Amniotic epithelial cell (primary cell): ENCODE results near the gene ZNRF3.
"Not testable (repeated sequence)": the region's sequence is repeated elsewhere in the genome, so short reads cannot be mapped to it uniquely, and the experiment has no call there.

Experiments
- DNase-seq: peaks from one replicate; pipeline ENCODE4 v3.0.0-alpha.2; 2010; ENCODE audit warnings: low read depth

ZNRF3 gene

DNA sequence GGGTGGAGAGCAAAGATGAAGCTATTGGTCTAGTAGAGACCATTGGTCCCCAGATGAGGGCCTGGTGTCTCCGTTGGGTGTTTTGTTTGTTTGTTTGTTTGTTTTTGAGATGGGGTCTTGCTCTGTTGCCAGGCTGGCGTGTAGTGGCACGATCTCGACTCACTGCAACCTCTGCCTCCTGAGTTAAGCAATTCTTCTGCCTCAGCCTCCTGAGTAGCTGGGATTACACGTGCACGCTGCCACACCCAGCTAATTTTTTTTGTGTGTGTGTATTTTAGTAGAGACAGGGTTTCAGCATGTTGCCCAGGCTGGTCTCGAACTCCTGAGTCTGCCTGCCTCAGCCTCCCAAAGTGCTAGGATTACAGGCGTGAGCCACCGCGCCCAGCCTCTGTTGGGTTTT is 25.4 kb downstream of the ZNRF3 start:
- DNase-seq = not testable (repeated sequence)

DNA sequence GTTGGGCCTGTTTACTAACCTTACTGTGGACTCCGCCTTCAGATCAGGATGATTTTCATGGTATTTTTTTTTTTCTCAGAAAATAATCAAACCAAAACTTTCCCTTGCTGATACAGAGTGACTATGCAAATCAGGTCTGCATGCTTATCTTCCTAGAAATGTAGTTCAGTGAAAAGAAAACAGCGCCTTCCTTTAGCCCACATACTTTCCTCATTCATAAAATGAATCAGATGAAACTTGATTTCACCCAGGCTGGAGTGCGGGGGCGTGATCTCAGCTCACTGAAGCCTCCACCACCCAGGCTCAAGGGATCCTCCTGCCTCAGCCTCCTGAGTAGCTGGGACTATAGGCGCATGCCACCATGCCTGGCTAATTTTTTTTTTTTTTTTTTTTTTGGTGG is 26.0 kb downstream of the ZNRF3 start:
- peak; percentile 66 for DNase-seq

DNA sequence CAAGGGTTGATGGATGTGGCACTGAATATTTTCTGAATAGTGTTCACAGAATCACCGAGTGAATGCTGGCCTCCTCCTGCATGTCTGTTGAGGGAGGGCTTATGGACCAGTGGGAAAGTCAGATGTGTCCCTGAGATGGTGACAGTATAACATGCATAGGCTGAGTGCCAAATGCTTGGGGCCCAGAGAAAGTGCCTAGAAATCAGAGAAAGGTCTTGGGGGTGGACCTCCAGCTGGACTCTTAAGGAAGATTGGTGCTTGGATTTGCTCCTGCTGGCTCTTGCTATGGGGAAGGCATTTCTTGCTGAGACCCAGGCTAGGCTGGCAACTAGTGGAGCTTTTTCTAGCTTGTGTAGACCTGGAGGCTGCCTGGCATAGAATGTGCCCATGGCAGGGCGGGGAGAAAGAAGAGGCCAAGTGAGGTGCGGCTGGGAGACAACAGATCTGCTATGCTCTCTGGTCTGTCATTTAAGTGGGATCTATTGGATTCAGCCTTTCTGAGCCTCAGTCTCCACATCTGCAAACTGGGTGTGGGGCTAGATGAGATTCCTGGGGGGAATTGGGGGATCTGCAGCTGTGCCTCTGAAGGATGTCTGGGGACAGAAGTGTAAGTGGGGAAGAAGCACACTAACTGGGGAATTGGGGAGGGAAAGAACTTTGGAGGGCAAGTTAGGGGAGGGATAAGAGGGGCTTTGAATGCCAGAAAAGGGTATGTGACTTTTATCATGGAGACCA is 27.4 kb downstream of the ZNRF3 start:
- DNase-seq = no peak

DNA sequence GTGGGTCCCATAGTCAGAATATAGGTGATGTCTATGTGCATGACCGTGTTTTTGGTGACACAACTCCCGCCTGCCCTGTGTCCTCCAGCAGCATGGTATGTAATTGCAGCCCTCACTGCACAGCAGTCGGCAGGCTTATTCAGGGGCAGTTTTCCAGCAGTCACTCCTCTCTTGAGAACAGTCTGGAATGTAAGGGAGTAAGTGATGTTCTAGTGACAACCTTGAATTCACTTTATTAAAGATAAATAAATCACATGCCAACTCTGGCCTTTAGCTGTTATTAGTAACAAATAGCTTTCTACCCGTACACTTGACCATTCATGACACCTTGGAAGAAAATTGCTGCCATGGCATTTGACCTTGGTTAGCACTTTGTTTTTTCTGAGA is 27.9 kb downstream of the ZNRF3 start:
- no peak for DNase-seq

DNA sequence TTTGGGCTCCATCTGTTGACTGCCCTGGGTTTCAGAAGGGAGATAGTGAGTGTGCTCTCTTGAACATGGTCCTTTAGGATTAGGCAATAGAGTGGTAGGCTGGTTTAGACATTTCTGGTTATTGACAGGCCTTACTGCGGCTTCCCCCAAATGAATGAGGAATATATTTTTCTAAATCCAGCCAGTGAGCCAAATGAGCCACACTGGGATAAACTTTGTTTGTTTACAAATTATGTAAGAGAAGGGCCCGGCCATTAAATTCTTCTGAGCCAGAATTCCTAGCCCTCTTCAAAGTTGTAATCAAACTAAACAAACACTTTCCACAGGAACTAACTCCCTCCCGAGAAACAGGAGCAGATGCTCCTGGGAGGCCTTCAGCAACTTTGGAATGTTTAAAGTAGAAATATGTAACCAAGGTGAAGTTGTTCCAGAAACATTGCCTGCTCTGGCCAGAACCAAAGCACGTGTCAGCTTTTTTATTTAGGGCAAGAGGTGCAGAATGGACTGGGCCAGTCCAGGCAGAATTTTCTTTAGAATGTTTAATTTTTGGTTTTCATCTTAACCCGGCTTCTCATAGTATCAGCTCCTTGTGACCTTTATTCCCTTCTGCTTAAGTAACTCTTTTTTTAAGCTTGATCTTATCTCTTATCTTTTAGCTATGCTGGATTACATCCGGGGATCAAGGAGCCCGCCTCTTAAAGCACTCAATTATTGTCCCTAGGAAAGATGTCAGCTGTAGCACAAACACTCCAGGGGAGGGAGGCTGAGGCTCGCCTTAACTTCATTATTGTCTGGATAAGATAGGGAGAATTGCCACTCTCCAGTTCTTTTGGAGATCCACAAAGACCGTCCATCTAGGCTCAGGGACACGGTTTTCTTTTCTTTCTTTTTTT is 28.7 kb downstream of the ZNRF3 start:
- DNase-seq = peak; percentile 37

DNA sequence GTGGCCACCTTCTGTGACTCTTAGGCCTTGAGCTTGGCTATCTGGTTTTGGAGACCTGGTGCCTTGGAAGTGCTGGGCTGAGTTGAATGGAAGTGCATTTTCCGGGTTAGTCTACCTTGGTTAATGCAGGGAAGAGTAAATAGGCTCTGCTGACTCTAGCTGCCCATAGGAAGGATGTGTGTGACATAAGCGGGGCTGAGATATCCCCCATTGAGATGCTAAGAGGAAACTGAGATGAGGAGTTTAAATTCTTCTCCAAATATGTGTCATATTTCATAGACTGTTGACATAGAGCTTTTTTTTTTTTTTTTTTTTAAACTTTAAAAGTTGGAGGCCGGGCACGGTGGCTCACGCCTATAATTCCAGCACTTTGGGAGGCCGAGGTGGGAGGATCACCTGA is 30.8 kb downstream of the ZNRF3 start:
- no peak for DNase-seq

DNA sequence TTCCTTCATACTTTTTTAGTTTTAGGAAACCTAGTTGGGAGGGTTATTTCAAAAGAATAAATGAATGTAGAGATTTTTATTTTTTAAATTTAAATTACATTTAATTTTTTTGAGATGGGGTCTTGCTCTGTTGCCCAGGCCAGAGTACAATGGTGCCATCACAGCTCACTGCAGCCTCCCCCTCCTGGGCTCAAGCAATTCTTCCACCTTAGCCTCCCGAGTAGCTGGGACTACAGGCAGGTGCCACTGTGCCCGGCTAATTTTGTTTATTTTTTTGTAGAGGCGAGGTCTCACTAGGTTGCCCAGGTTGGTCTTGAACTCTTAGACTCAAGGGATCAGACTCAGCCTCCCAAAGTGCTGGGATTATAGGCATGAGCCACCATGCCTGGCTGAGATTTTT is 32.6 kb downstream of the ZNRF3 start:
- DNase-seq = no peak

DNA sequence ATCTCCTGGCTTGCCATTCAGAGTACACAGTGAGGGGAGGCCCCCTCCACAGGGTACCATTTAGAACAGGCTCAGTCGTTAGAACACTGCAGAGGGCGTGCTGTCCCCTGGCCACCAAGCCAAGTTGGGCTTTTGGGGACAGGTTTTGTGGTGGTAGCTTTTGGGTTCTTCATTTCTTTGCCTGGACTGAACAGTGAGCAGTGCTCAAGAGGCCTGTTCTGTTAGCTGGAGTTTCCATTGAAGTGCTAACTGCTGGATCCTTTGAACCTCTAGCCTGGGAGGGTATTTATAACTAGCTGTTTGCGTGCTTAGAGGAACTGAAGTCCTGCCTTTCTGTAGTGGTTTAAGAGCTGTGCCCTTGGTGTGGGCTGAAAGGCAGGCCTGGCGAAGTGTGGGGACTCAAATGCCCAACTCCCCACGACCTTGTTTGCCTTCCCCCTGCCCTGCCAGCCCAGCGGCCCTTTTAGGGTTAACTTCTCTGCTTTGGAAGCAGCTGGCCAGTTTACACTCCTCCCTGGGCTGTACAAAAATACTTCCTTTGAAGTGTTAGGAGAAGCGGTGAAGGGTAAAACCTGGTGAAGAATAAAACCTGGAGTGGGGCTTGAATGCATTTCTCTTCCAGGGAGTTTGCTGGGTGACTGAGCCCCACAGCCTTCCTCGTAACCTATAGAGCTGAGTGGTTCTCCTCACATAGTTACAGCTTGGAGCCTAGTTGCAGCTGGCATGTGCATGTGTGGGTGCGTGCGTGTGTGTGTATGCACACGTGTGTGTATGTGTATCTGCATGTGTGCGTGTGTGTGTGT is 34.6 kb downstream of the ZNRF3 start:
- DNase-seq = peak; percentile 61

DNA sequence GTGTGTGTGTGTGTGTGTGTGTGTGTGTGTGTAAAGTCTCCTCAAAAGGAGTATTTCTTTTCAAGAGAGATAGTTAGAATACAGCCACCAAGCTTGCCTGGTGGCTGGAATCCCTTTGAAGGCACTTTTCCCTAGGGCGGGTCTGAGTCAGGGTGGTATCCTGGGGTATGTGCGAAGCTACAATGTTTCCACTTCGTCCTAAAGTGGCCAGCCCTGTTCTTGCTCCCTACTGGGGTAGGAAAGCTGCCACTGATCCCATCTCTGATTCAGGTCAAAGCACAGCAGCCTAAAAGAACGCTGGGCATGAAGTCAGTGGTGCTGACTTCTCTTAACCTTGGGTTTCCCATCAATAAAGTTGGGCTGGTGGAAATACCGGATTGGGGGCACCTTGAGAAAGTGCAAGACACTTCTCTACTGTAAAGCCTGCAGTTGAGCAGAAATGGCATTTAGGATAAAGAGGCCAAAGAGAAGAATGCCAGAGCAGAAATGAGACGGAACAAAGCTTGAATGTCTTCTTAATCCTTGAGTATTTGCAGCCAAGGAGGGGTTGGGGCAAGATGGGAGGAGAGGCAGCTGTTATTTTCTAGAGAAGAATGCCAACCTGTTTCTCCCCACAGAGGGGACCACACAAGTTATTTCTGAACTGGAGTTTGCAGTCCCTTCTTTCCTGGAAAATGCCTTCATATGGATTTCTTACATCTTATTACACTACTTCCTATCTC is 35.3 kb downstream of the ZNRF3 start:
- no peak for DNase-seq

DNA sequence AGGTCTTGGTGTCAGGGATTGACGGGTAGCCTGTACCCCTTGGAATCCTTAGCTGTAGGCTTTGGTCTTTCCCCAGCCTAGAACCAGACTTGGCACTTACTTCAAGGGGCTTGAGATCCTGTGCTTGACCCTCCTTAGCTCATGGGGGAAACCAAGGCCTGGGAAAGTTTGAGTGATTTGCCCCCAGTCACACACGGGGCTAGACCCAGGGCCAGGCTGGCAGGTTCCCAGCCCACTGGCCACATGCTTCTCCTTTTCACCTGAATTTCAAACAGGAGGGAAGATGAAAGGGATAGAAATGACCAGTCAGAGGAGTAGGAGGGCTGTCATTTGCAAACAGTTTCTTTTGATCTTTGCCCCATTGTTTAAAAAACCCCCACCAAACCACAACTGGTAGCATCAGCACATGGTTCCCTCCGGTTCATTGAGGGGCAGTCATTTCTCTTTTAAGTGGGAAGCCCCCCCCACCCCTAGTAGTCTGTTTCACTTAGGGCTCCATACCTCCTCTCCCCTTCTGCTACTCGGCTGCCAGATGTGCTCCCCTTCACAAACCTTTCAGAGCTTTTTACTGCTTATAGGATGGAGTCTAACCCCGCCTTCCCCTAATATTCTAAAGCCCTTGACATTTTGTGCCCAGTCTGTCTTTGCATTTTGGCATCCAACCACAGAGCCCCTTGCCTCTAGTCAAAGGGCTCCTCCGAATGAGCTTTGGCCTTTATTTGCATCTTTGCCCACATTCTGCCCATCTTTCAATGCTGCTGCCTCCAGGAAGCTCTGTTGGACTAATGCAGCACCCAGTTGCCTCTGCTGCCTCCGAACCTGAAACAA is 37.6 kb downstream of the ZNRF3 start:
- DNase-seq = no peak

DNA sequence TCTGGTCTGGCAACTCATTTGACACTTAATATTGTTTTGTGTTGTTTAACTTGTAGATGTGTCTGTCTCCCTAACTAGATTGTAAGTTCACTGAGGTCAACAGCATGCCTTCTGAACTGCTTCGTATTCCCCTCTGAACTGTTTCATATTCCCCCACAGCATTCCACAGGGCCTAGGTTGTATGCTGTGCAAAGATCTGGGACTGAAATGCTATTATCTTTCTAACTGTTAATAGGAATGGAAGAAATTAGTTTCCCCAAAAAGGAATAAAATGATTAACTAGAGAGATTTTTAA is 38.2 kb downstream of the ZNRF3 start:
- DNase-seq = no peak

DNA sequence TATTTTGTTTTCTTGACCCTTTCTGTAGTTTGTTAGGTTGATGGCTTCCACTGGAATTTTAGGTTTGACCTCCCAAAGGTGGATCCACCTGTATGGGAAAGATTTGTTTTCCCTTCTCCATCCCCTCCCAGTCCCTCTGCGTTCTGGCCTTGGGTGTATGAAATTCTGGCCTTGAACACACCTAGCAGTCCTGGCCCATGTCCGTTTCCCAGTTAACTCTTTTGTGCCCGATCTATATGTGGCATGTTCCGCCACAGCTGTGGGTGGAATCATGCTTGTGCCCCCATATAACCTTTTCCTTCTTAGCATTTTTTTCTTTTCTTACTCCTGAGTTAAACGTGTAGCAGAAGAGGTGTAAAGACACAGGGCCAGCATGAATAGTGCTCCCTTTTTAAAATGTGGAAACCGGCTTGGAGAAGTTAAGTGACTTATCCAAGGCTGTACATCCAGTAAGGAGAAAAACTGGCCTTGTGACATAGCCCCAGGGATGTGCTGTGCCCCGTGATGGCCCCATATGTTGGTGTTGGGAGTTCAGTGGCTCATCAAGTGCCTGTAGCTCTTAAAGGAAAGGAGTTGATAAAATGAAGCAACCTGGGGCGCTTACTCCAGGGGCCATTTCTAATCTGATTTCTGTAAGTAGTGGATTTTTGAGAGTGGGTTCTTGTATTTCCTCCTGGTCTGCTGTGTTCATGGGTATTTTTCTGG is 39.3 kb downstream of the ZNRF3 start:
- DNase-seq = no peak

DNA sequence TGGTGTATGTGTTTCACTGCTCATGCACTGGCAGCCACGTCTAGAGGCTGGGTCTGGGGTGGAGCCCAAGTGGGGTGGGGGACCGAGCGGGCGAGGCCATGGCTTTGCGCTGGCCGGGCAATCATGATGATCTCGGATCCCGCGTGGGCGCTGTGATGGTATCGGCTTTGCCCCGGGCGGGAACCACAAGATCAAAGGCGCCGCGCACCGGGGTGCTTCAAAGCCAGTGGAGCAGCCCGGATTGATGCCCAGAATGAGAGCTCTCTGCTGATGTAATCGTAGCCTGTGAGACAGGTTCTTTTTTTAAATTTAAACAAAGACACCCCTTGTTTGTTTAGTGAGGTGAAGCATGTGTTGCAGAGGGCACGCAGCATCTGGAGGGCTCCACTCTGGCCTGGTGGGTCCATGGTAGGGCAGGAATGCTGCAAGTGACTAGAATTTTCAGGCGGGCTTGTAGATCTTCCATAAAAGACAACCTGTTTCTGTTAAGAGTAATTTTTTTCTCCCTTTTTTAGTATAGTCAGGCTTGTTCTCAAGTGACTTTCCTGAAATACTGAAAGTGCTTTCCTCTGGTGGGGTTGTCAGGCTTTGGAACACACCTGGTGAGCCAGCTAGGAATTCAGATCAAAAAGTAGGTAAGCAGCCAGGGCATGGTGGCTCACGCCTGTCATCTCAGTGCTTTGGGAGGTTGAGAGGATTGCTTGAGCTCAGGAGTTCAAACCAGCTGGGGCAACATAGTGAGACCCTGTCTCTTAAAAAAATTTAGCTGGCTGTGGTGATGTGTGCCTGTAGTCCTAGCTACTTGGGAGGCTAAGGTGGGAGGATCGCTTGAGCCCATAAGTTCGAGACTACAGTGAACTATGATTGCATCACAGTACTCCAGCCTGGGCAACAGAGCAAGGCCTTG is 40.7 kb downstream of the ZNRF3 start:
- no peak for DNase-seq

DNA sequence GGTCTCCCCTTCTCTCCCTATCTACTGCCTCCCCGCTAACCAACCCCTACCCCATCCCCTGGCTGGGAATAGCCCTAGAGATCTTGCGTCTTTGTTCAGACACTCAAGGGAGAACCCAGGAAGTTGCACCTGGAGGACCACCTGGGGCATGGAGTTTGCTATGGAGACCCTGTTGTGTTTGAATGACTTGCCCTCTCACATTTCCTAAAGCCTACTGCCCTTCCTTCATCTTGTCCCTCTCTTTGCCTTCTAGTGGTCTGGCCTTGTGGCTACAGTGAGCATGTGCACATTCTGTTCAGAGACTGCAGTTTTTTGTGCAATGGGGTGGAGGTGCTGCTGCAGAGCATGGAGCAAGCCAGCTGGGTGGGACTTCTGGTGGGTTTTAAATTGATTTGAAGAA is 42.5 kb downstream of the ZNRF3 start:
- no peak for DNase-seq

DNA sequence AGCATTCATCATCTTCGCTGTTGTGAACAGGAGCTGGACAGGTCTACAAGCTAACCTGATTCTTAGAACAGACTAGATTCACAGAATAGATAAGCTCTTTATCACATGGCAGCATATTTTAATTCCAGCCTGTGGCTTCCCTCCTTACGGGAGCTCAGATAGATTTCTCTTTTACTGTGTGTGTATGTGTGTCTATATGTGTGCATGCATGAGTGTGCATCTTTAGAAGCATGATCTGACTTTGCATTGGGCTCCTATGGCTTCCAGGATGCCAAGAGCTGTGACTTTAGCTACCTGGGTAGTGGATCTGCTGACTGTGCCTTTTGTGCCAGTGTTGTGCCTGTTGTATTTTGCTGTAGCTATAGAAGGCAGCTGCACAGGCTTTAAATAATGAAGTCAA is 44.3 kb downstream of the ZNRF3 start:
- no peak for DNase-seq

DNA sequence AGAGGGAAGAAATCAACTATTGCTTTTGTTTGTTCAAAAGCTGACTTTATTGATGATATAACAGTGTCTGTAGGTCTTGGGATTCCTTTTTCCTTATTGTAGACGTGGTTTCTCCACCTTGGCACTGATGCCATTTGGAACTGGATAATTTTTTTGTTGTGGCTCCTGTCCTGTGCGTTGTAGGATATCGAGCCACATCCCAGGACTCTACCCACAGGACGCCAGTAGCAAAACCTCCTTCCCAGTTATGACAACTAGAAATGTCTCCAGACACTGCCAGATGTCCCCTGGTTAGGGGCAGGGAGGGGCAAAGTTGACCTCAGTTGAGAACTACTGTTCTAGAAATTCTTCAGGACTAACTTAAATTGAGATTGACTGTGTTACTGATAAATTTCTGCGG is 45.8 kb downstream of the ZNRF3 start:
- DNase-seq = no peak

DNA sequence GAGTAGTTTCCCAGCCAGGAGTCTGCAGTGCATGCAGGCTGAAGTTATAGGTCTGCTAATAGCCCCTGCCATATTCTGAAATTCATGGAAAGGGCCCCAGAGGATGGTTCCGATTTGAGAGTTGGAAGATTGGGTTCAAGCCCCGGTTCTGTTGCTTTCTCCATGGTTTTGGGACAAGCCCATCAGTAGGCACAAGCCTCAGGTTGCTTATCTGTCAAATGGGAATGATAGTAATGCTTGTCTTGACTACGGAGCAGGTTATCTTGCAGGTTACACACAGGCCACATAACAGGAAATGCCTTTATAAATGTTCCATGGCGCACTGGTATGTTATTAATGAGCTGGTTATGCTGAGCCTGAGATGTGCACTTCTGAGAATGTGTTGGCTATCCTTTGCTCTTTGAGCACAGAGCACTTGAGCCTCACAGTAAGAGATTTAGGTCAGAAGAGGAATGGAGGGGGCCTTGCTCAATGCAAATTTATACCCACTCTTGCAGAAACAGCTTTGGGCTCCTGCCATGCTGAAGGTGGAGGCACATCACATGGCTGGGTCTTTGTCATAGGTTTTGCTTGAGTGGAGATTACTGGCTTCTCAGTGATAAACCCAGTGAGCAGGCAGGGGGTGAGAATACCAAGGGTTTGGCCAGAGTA is 47.1 kb downstream of the ZNRF3 start:
- peak; percentile 74 for DNase-seq

DNA sequence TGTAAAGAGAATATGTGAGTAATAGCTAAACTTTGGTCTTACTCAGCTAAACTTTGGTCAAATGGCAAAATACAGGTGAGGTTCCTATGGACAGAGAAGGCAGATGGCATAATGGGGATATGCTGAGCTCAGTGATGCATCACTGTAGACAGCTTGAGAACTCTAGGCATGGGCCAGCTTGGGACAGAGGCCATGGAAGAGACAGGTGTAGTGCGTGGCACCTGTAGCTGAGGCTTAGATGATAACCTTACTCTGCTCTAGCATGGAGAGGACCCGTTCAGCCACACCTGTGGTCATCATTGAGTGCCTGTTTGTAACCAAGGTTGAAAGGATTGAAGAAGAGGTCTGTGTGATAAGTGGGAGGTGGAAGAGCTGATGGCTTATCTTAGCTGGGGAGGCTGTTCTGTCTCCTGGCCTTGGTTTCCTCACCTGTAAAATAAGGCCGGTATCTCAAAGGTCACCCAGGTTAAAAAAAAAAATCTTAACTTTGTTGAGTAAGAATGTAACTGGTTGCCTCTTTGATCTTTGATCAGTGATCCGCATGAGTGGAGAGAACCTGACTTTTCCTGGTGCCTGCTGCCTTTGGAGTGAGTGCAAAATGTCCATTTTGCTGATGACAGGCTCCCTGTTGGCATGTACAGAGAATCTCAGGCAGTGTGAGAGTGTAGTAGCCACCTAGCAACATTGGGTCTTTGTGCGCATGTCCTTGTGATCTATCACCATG is 48.6 kb downstream of the ZNRF3 start:
- DNase-seq = no peak
